ENCODE results near the gene EIF2D. TPM values are rescaled to one million over a fixed set of nuclear protein-coding genes. Genes with fewer than 3 reads are reported as not detected.

Gene EIF2D
- 43.2 and 47.7 TPM in 2 replicates for total RNA-seq

DNA sequence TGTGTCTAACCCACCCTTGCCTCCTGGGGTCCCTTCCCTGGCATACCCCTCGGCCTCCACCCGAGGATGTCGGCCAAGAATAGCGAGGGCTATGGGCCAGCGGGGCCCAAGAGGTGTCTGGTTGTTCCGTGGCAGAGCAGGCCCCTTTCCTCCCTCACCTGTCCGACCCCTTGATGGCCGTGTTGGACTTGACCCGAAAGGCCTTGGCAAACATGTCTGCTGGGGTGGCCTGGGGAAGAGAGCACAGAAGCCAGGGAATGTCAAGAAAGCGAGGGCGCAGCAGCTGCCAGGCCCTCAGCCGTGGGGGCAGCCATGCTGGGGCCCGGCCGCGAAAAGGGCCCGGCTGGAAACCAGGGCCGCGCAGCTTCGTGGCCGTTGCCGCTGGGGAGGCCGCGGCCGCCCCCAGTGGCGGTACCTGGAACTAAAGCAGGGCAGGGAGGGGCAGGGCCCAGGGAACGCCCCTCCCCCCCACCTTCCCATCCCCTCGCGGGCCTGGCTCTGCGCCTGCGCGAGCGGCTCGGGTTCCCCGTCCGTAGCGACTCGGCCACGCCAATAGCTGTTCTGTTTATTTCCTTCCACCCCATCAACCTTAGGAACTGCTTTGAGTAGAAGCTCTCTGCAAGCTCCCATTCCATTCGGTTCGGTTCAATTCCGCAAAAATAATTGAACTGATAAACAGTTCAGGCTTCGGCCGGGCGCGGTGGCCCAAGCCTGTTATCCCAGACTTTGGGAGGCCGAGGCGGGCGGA is at the start of gene EIF2D:
EIF2D (minus strand) TSS at position 337 of the 748 bp plus-strand sequence; CDS start at position 214, 123 bp downstream.

DNA sequence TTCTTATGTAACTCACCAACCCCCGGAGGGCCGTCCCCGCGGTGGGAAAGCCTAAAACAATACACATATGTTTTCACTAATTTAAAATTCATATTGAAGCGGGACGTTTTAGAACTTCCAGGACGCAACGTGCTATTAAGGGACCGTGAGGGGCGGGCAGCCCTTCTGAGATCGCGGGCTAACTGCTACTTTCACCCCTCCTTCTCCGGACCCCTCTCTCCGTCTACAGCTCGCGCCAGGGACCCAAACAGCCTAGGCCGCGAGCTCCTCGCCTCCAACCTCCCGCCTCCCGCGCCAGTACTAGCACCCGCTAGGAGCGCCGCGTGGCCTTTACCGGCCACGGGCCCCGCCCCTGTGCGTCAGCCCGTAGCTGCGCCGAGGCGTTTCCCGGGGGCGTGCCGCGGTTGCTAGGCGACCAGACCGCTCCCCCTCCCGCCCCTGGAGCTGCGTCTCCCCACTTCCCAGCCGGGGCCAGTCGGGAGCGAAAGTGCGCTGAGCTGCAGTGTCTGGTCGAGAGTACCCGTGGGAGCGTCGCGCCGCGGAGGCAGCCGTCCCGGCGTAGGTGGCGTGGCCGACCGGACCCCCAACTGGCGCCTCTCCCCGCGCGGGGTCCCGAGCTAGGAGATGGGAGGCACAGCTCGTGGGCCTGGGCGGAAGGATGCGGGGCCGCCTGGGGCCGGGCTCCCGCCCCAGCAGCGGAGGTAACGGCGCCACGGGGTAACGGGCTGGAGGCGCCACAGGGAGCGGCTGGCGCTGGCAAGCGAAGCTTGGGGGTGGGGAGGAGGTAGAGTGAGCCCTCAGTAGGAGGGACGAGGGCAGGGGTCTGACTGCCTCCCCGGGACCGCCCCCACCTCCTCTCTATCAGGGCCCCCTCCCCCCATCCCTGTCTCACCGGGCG is 23.1 kb upstream of the EIF2D start, which contains the start of gene DYRK3:
DYRK3 (plus strand) TSS at position 457 of the 898 bp plus-strand sequence; CDS start at position 625, 168 bp downstream.

Other genes with a start within 250 kb of the EIF2D start
- gene IKBKE, start 142.0 kb downstream of the EIF2D start, total RNA-seq: 10.7 and 15.6 TPM in 2 replicates
- gene RASSF5, start 104.9 kb downstream of the EIF2D start, total RNA-seq: 17.6 and 18.8 TPM in 2 replicates
- gene DYRK3, start 23.1 kb upstream of the EIF2D start, total RNA-seq: 9.6 and 13.3 TPM in 2 replicates
- 30.4 and 38.1 TPM in 2 replicates for gene MAPKAPK2, start 72.4 kb upstream of the EIF2D start, total RNA-seq
- not detected in 2 replicates for gene IL19, start 158.3 kb upstream of the EIF2D start, total RNA-seq
- gene IL10, start 160.0 kb upstream of the EIF2D start, total RNA-seq: not detected in 2 replicates

All from airway epithelial cell (primary cell).